PC-3 (cell line): Measurements from ENCODE around the gene SLC19A2. TPM values are rescaled to one million over a fixed set of nuclear protein-coding genes. Genes with fewer than 3 reads are reported as not detected.

Experiments used
- ATAC-seq: fragments of 200-7000 bp; cut with Tn5 transposase; 2 replicates; pipeline ENCODE4 v1.9.1; 2020; ENCODE audit warnings: mild to moderate bottlenecking, moderate library complexity
- BruUV-seq: library from RNA; stranded (reverse); fragments of 400-500 nt; replicated peaks from 2 replicates; lab custom pipeline; 2021; lab: Mats Ljungman, UMichigan
- CTCF ChIA-PET: fragments of 300-600 bp; sonication (Branson Sonifier 250); formaldehyde crosslinking; loops from one replicate; lab custom pipeline; 2022; ENCODE audit warnings: antibody characterized with exemption; lab: Charles Lee
- POLR2A ChIA-PET: fragments of 300-600 bp; sonication (Branson Sonifier 250); formaldehyde crosslinking; loops from one replicate; lab custom pipeline; 2022; ENCODE audit warnings: antibody characterized with exemption; ENCODE audit not compliant: unreplicated experiment; lab: Charles Lee
- DNase-seq: peaks from one replicate; pipeline ENCODE4 v3.0.0-alpha.2; 2015
- H2AFZ ChIP-seq: fragments of 300-600 bp; sonication (generic); 2 replicates; pipeline ENCODE4 v1.6.0; 2016; ENCODE audit warnings: antibody characterized with exemption, low read length
- H3F3A ChIP-seq: fragments of 300-600 bp; sonication (generic); one replicate; pipeline ENCODE4 v1.6.0; 2017; ENCODE audit warnings: antibody characterized with exemption, low read length, control low read depth, mild to moderate bottlenecking; ENCODE audit not compliant: unreplicated experiment
- H3K27ac ChIP-seq: fragments of 300-600 bp; sonication (generic); 2 replicates; pipeline ENCODE4 v1.5.1; 2016; ENCODE audit warnings: mild to moderate bottlenecking, low read length
- H3K27me3 ChIP-seq: fragments of 300-600 bp; sonication (generic); 2 replicates; pipeline ENCODE4 v1.6.1; 2016; ENCODE audit warnings: low read length, mixed read lengths
- H3K36me3 ChIP-seq: fragments of 300-600 bp; sonication (generic); 2 replicates; pipeline ENCODE4 v1.6.1; 2016; ENCODE audit warnings: low read depth, mixed run types, low read length, mixed read lengths
- H3K4me1 ChIP-seq: fragments of 300-600 bp; sonication (generic); 2 replicates; pipeline ENCODE4 v1.5.1; 2016; ENCODE audit warnings: low read length; ENCODE audit not compliant: insufficient read depth
- H3K4me2 ChIP-seq: fragments of 300-600 bp; sonication (generic); 2 replicates; pipeline ENCODE4 v1.6.0; 2016; ENCODE audit warnings: low read length
- H3K4me3 ChIP-seq: fragments of 300-600 bp; sonication (generic); 2 replicates; pipeline ENCODE4 v1.5.1; 2016; ENCODE audit warnings: mild to moderate bottlenecking, low read length, mixed read lengths
- H3K79me2 ChIP-seq: fragments of 300-600 bp; sonication (generic); 2 replicates; pipeline ENCODE4 v1.6.1; 2017; ENCODE audit warnings: low read length, mixed read lengths
- H3K9ac ChIP-seq: fragments of 300-600 bp; sonication (generic); 2 replicates; pipeline ENCODE4 v1.6.0; 2016; ENCODE audit warnings: mild to moderate bottlenecking, low read length
- H3K9me2 ChIP-seq: fragments of 300-600 bp; sonication (generic); replicated peaks from 2 replicates; pipeline ENCODE4 v1.6.1; 2016; ENCODE audit warnings: mixed run types, low read length, mixed read lengths
- H3K9me3 ChIP-seq: fragments of 300-600 bp; sonication (generic); 2 replicates; pipeline ENCODE4 v1.6.1; 2016; ENCODE audit warnings: low read length, mixed read lengths
- H4K20me1 ChIP-seq: fragments of 300-600 bp; sonication (generic); 2 replicates; pipeline ENCODE4 v1.6.1; 2016; ENCODE audit warnings: low read length, mixed read lengths
- EZH2 ChIP-seq: fragments of 300-600 bp; sonication (generic); IDR thresholded peaks from one replicate; pipeline ENCODE4 v1.6.1; 2017; ENCODE audit warnings: antibody characterized with exemption, mild to moderate bottlenecking, low read length; ENCODE audit not compliant: unreplicated experiment
- EZH2phosphoT487 ChIP-seq: fragments of 300-600 bp; sonication (generic); IDR thresholded peaks from 2 replicates; pipeline ENCODE4 v1.6.1; 2018; ENCODE audit warnings: mild to moderate bottlenecking, antibody characterized with exemption, low read length, borderline replicate concordance
- intact Hi-C: fragments of 100-400 bp; cut with micrococcal nuclease; formaldehyde crosslinking; loops from 2 replicates; pipeline ENCODE4 v1.9.0; 2023
- total RNA-seq: library from RNA; depleted of rRNA; stranded (reverse); fragments of >200 nt; gene quantifications from 2 replicates; pipeline ENCODE4 v1.2.3, GENCODE V29; 2014
- TF ChIP-seq, protein P1 (sequence below): fragments of 300-600 bp; sonication (generic); conservative IDR thresholded peaks from 2 replicates; pipeline ENCODE4 v1.5.1; 2017; ENCODE audit warnings: antibody characterized with exemption, low read depth, mild to moderate bottlenecking, low read length

Gene SLC19A2
- total RNA-seq, 1 experiment from 2014 or later = 11.0 TPM

DNA sequence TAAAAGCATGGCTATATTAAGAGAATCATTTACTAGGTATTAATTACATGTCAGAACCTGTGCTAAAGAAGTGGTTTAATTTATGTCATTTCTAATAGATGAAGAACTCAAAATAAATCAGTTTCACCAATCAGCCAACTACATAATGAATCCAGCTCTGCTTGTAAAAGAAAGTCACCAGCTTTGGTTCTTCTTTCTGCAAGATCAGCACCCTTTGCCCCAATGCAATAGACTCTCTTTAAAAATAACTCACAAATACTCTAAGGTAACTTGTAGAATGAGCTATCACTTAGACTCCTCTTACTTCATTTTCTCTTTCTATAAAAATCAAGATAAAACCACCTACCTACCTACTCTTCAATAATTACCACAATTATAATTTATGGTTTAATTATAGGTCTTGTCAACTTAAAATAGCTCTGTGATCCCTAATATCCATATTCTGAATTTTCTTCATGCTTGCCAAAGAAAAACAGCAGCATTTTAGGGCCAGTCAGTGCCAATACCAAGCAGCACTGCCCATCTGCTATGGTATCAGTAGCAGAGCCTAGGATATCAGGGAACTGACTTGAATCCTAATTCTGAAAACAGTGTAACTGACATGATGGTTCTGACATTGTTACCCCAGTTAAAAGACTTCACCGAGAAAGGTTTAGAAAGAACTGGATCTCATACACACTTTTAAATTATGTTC is 11.3 kb downstream of the SLC19A2 start:
- Histone ChIP-seq H3K9me3 (no peaks in the 10 kb centered on the region), H3K27me3 (no peaks in the 10 kb centered on the region), H3K27ac (no peak overlapping the region), H3K9ac (no peak overlapping the region), H3K4me3 (no peak overlapping the region), H3K79me2 (peaks cover 21% of the 10 kb centered on the region), H3K4me2 (0 out of 2 replicates have a peak overlapping the region, but pooled peaks have one; percentile 2), H3K9me2 (no peaks in the 10 kb centered on the region), H3K36me3 (no peaks in the 10 kb centered on the region; the same call in 1 of the 2 replicates), H4K20me1 (peaks cover 6% of the 10 kb centered on the region; the same call in 1 of the 2 replicates), H3K4me1 (peaks cover 14% of the 10 kb centered on the region), H2AFZ (no peak overlapping the region), H3F3A (no peaks in the 10 kb centered on the region)
- ChIA-PET POLR2A (no interaction called here), CTCF (interaction anchor here (0.6 kb wide), 1 partner anchor 78 kb away, joined by 4 read pairs; no protein-coding TSS in a partner anchor)
- intact Hi-C loops = no loop called here
- no peak for DNase-seq
- BruUV-seq = no TSS peak
- TF ChIP-seq, protein P1, sequence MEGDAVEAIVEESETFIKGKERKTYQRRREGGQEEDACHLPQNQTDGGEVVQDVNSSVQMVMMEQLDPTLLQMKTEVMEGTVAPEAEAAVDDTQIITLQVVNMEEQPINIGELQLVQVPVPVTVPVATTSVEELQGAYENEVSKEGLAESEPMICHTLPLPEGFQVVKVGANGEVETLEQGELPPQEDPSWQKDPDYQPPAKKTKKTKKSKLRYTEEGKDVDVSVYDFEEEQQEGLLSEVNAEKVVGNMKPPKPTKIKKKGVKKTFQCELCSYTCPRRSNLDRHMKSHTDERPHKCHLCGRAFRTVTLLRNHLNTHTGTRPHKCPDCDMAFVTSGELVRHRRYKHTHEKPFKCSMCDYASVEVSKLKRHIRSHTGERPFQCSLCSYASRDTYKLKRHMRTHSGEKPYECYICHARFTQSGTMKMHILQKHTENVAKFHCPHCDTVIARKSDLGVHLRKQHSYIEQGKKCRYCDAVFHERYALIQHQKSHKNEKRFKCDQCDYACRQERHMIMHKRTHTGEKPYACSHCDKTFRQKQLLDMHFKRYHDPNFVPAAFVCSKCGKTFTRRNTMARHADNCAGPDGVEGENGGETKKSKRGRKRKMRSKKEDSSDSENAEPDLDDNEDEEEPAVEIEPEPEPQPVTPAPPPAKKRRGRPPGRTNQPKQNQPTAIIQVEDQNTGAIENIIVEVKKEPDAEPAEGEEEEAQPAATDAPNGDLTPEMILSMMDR = no peak
- no peak for TF ChIP-seq EZH2
- no peak for TF ChIP-seq EZH2phosphoT487
- no peak for ATAC-seq

DNA sequence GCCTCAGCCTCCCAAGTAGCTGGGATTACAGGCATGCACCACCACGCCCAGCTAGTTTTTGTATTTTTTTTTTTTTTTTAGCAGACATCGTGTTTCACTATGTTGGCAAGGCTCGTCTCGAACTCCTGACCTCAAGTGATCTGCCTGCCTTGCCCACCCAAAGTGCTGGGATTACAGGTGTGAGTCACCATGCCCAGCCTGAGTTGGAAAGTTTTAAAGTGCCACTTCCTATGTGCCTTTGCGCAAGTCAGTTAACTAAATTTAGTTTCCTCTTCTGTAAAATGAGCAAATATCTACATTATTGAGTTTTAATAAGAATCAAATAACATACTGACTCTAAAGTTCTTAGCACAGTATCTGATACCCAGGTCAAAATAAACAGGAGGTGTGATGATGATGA is 12.4 kb downstream of the SLC19A2 start:
- Histone ChIP-seq H2AFZ (no peak overlapping the region), H3F3A (no peaks in the 10 kb centered on the region), H3K27ac (peak overlapping the region; percentile 36; the same call in 1 of the 2 replicates), H3K36me3 (no peaks in the 10 kb centered on the region; the same call in 1 of the 2 replicates), H4K20me1 (no peaks in the 10 kb centered on the region), H3K79me2 (peaks cover 10% of the 10 kb centered on the region; the same call in 1 of the 2 replicates), H3K27me3 (no peaks in the 10 kb centered on the region), H3K4me1 (peaks cover 20% of the 10 kb centered on the region), H3K9me3 (no peaks in the 10 kb centered on the region), H3K4me2 (peak overlapping the region; percentile 17; the same call in 1 of the 2 replicates), H3K9me2 (no peaks in the 10 kb centered on the region), H3K9ac (no peak overlapping the region), H3K4me3 (no peak overlapping the region)
- ATAC-seq (no peak; the same call in 1 of the 2 replicates), DNase-seq (peak; percentile 33)
- TF ChIP-seq EZH2 (no peak), EZH2phosphoT487 (no peak)
- TF ChIP-seq, protein P1 = no peak
- CTCF ChIA-PET = interaction anchor here (0.6 to 1.5 kb wide), 2 partner anchors 13 to 74 kb away, joined by 4 to 5 read pairs; partner anchors contain the start of gene SLC19A2
- no TSS peak for BruUV-seq
- intact Hi-C loops = loop anchor here (1.0 kb wide), 1 partner anchor 13 kb away; no protein-coding TSS in a partner anchor
- POLR2A ChIA-PET = no interaction called here

DNA sequence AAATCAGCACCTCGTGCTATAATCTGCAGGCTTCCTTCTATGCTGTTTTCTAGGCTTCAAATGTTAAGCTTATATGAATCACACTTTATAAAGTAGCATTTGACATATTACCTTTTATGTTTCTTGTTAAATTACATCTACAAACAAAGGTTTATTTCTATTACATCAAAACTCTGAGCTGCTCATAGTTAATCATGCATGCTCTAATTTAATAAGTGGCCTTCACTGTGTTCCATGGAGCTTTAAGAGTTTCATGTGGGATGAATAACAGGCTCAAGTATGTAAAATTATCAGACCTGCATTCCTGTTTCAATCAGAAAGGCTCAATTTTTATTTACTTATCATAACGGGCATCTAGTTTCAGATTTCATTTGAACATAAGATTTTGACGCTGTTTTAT is 13.0 kb downstream of the SLC19A2 start:
- no peaks in the 10 kb centered on the region; the same call in 1 of the 2 replicates for H3K36me3 ChIP-seq
- intact Hi-C loops = loop anchor here (1.0 kb wide), 1 partner anchor 14 kb away; no protein-coding TSS in a partner anchor
- no peak overlapping the region for H2AFZ ChIP-seq
- ChIA-PET POLR2A (interaction anchor here (0.6 to 0.7 kb wide), 2 partner anchors 45 to 63 kb away, joined by 3 to 6 read pairs; no protein-coding TSS in a partner anchor), CTCF (interaction anchor here (0.6 to 1.5 kb wide), 3 partner anchors 13 to 74 kb away, joined by 3 to 5 read pairs (median 4); partner anchors contain the start of gene SLC19A2)
- H3K27me3 ChIP-seq = no peaks in the 10 kb centered on the region
- no peaks in the 10 kb centered on the region for H3K9me3 ChIP-seq
- H3K9me2 ChIP-seq = no peaks in the 10 kb centered on the region
- no TSS peak for BruUV-seq
- peaks cover 5% of the 10 kb centered on the region; the same call in 1 of the 2 replicates for H3K79me2 ChIP-seq
- H3K4me2 ChIP-seq = peak overlapping the region; percentile 17; the same call in 1 of the 2 replicates
- no peaks in the 10 kb centered on the region for H3F3A ChIP-seq
- DNase-seq (peak; percentile 72), ATAC-seq (peak; percentile 67)
- H3K4me3 ChIP-seq = no peak overlapping the region
- H3K4me1 ChIP-seq = peaks cover 20% of the 10 kb centered on the region
- no peaks in the 10 kb centered on the region for H4K20me1 ChIP-seq
- H3K9ac ChIP-seq = no peak overlapping the region
- TF ChIP-seq EZH2 (no peak), EZH2phosphoT487 (no peak)
- TF ChIP-seq, protein P1 = no peak
- peak overlapping the region; percentile 36 for H3K27ac ChIP-seq
